Measurements from ENCODE around the gene GPC5.

GRCh38 chr13:91955546-91956355, 557.3 kb downstream of the GPC5 start:
- TF ChIP-seq CTCF (IDR thresholded peaks at IDR 0.05 in 8 of 11, conservative IDR thresholded peaks at IDR 0.05 in 3 of 11) (no peak), POLR2A (IDR thresholded peaks at IDR 0.05) (no peak)

Data from spleen (tissue), 7 donors.